Subcutaneous abdominal adipose tissue (tissue), 5 donors: ENCODE results near the gene GNG7.
"Not testable (repeated sequence)": the region's sequence is repeated elsewhere in the genome, so short reads cannot be mapped to it uniquely, and the experiment has no call there.

Source experiments
- H3K27ac ChIP-seq: one replicate; pipeline ENCODE4 v1.7.0; 2013; ENCODE audit warnings: low read depth, mild to moderate bottlenecking, inconsistent platforms, low read length, moderate library complexity
- H3K27me3 ChIP-seq, 5 donors: one replicate each; pipeline ENCODE4 v1.7.0; 2013; ENCODE audit warnings: low read length in 5 of 5, inconsistent platforms in 1 of 5; ENCODE audit not compliant: control insufficient read depth in 5 of 5, insufficient read depth in 4 of 5
- H3K36me3 ChIP-seq, 5 donors: one replicate each; pipeline ENCODE4 v1.7.0; 2013; ENCODE audit warnings: low read length in 5 of 5; ENCODE audit not compliant: control insufficient read depth in 5 of 5, insufficient read depth in 5 of 5
- H3K4me1 ChIP-seq, 5 donors: one replicate each; pipeline ENCODE4 v1.7.0; 2013; ENCODE audit warnings: low read length in 5 of 5, mild to moderate bottlenecking in 3 of 5, moderate library complexity in 1 of 5; ENCODE audit not compliant: control insufficient read depth in 5 of 5, insufficient read depth in 5 of 5
- H3K4me3 ChIP-seq, 5 donors: one replicate each; pipeline ENCODE4 v1.7.0; 2013; ENCODE audit warnings: low read length in 5 of 5, low read depth in 1 of 5
- H3K9ac ChIP-seq, 5 donors: one replicate each; pipeline ENCODE4 v1.7.0; 2013; ENCODE audit warnings: low read length in 5 of 5, mild to moderate bottlenecking in 4 of 5, moderate library complexity in 3 of 5
- H3K9me3 ChIP-seq, 5 donors: one replicate each; pipeline ENCODE4 v1.7.0; 2013; ENCODE audit warnings: low read length in 5 of 5; ENCODE audit not compliant: control insufficient read depth in 5 of 5
- donor health status: healthy.
- donor health status: healthy.
- donor health status: healthy.
- donor health status: healthy.
- donor health status: healthy.

GNG7 gene

GRCh38 chr19:2629491-2630351 lies 72.8 kb downstream of the GNG7 start:
- H3K27ac ChIP-seq, result peak overlapping the region; percentile 69
- peaks cover 8 to 55% (median 46%) of the 10 kb centered on the region in 5 donors for H3K4me1 ChIP-seq
- H3K9ac ChIP-seq, result peak overlapping the region in 2 of 5 donors; percentile 6 to 25
- peaks cover 0 to 16% (median 8%) of the 10 kb centered on the region in 5 donors for H3K9me3 ChIP-seq
- no peaks in the 10 kb centered on the region for H3K36me3 ChIP-seq
- no peaks in the 10 kb centered on the region for H3K27me3 ChIP-seq
- H3K4me3 ChIP-seq, result peak overlapping the region in 2 of 5 donors; percentile 5 to 31

DNA sequence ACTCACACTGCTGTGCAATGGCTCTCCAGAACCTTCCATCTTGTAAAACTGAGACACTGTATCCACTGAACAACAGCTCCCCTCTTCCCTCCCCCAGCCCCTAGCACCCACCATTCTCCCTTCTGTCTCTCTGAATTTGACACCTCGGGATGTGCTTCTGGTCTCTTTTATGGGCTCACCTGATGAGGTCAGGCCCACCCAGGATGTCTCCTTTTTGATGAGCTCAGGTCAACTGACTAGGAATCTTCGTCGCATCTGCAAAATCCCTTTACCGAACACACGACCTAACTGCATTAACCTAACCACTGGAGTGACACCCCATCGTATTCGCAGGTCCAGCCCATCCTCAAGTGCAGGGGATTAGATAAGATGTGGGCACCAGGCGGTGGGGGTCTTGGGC lies 73.9 kb downstream of the GNG7 start:
- no peak overlapping the region for H3K4me3 ChIP-seq
- no peaks in the 10 kb centered on the region for H3K27me3 ChIP-seq
- H3K27ac ChIP-seq, result peak overlapping the region; percentile 69
- H3K4me1 ChIP-seq, result peaks cover 8 to 55% (median 47%) of the 10 kb centered on the region in 5 donors
- H3K36me3 ChIP-seq, result no peaks in the 10 kb centered on the region
- peaks cover 0 to 16% (median 8%) of the 10 kb centered on the region in 5 donors for H3K9me3 ChIP-seq
- no peak overlapping the region for H3K9ac ChIP-seq

- H3K4me1 ChIP-seq, result peaks cover 8 to 55% (median 47%) of the 10 kb centered on the region in 5 donors
- H3K27ac ChIP-seq, result peak overlapping the region; percentile 84
- no peak overlapping the region for H3K9ac ChIP-seq
Observed at GRCh38 chr19:2627855-2628254, 74.6 kb downstream of the GNG7 start.

GRCh38 chr19:2627319-2627829 lies 75.1 kb downstream of the GNG7 start:
- Histone ChIP-seq H3K4me1 (peaks cover 8 to 55% (median 47%) of the 10 kb centered on the region in 5 donors), H3K27me3 (no peaks in the 10 kb centered on the region), H3K4me3 (no peak overlapping the region), H3K27ac (peak overlapping the region; percentile 84), H3K36me3 (no peaks in the 10 kb centered on the region), H3K9ac (peak overlapping the region in 1 of 5 donors; percentile 1), H3K9me3 (peaks cover 0 to 16% (median 8%) of the 10 kb centered on the region in 5 donors)

More at GRCh38 chr19:2627855-2628254, 74.6 kb downstream of the GNG7 start:
- Histone ChIP-seq H3K36me3 (no peaks in the 10 kb centered on the region), H3K4me3 (no peak overlapping the region), H3K9me3 (peaks cover 0 to 16% (median 8%) of the 10 kb centered on the region in 5 donors), H3K27me3 (no peaks in the 10 kb centered on the region)

DNA sequence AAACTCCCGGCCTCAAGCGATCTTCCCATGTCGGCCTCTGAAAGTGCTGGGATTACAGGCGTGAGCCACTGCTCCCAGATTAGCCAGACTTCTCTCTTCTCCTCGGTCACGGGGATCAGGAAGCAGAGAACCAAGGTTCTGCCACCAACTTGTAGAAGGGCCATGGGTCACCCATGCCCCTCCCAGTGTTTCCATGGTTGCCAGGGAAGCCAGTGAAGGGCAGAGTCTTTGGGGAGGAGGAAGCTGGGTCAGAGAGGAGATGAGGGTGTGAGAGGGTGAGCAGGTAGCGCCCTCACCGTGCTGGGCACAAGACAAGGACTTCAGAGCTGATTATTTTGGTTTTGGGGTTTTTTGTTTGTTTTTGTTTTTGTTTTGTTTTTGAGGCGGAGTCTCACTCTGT lies 77.1 kb downstream of the GNG7 start:
- peak overlapping the region in 1 of 5 donors; percentile 8 for H3K9ac ChIP-seq
- peaks cover 0 to 5% (median 2%) of the 10 kb centered on the region in 5 donors for H3K9me3 ChIP-seq
- H3K27me3 ChIP-seq, result peaks cover 0 to 2% (median 0%) of the 10 kb centered on the region in 5 donors
- no peaks in the 10 kb centered on the region for H3K36me3 ChIP-seq
- peak overlapping the region; percentile 65 for H3K27ac ChIP-seq
- no peak overlapping the region for H3K4me3 ChIP-seq
- H3K4me1 ChIP-seq, result peaks cover 9 to 69% (median 50%) of the 10 kb centered on the region in 5 donors

DNA sequence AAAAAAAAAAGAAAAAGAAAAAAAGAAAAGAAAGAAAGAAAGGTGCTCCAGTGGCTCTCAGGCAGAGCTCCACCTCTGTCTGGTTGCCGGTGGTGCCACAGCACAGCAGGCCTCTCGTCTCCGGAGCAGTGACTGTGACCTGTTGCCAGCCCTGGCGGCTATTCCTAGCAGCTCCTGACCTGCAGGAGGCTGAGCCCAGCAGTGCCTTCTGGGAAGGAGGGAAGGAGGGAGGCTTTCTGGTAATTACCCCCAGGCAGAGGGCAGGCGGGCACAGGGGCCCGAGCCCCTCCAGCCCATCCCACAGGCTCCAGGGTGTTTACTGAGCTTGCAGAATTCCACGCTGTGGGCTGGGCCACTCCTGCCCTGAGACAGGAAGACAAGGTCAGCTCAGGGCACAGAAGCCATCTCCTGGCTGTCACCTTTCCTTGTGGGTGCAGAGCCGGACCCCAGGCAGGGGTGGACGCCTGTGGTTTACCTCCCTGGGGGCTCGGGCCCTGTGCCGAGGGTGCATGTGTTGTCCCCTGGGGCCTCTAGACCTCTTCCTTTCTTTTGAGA lies 77.9 kb downstream of the GNG7 start:
- H3K27ac ChIP-seq, result peak overlapping the region; percentile 65
- no peaks in the 10 kb centered on the region for H3K36me3 ChIP-seq
- H3K9me3 ChIP-seq, result no peaks in the 10 kb centered on the region
- peaks cover 9 to 67% (median 44%) of the 10 kb centered on the region in 5 donors for H3K4me1 ChIP-seq
- H3K9ac ChIP-seq, result no peak overlapping the region
- peaks cover 0 to 2% (median 0%) of the 10 kb centered on the region in 5 donors for H3K27me3 ChIP-seq
- no peak overlapping the region for H3K4me3 ChIP-seq

- H3K27ac ChIP-seq, result no peak overlapping the region
- no peaks in the 10 kb centered on the region for H3K9me3 ChIP-seq
- H3K36me3 ChIP-seq, result no peaks in the 10 kb centered on the region
- H3K4me3 ChIP-seq, result no peak overlapping the region
- H3K27me3 ChIP-seq, result peaks cover 0 to 2% (median 0%) of the 10 kb centered on the region in 5 donors
- no peak overlapping the region for H3K9ac ChIP-seq
- H3K4me1 ChIP-seq, result peaks cover 7 to 67% (median 41%) of the 10 kb centered on the region in 5 donors
Observed at GRCh38 chr19:2623798-2624197, 78.7 kb downstream of the GNG7 start.

- H3K36me3 ChIP-seq, H3K9me3 ChIP-seq, H3K4me3 ChIP-seq, H3K9ac ChIP-seq, H3K27me3 ChIP-seq, H3K27ac ChIP-seq: not testable (repeated sequence)
- peaks cover 7 to 62% (median 36%) of the 10 kb centered on the region in 5 donors for H3K4me1 ChIP-seq
Observed at GRCh38 chr19:2622371-2622961, 80.0 kb downstream of the GNG7 start.

DNA sequence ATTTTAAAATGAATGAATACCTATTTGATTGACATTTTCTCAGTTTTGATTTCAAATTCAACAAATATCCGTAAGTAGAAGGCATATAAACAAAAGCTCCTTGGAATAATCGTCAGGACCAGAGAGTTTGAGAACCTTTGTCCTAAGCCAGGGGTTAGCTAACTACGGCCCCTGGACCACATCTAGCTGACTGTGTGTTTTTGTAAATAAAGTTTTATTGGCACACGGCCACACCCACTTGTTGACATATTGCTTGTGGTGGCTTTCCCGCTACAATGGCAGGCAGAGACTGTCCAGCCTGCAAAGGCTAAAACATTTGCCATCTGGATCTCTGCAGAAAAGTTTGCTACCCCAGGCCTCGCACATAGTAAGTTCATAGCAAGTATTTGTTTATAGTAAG lies 83.4 kb downstream of the GNG7 start:
- Histone ChIP-seq H3K36me3 (no peaks in the 10 kb centered on the region), H3K9me3 (peaks cover 0 to 4% (median 0%) of the 10 kb centered on the region in 5 donors), H3K27me3 (peaks cover 0 to 2% (median 0%) of the 10 kb centered on the region in 5 donors), H3K27ac (peak overlapping the region; percentile 16), H3K9ac (peak overlapping the region in 1 of 5 donors; percentile 11), H3K4me1 (peaks cover 1 to 52% (median 24%) of the 10 kb centered on the region in 5 donors), H3K4me3 (no peak overlapping the region)
